SK-N-SH (cell line): Measurements from ENCODE around the gene ROBO1. TPM values are rescaled to one million over a fixed set of nuclear protein-coding genes. Genes with fewer than 3 reads are reported as not detected.

Experiments
- CTCF ChIA-PET: fragments of 300-600, 350-600 bp; formaldehyde crosslinking; extraction: SDS; loops from one replicate; lab custom pipeline; 2021; lab: Yijun Ruan, JAX
- POLR2A ChIA-PET: fragments of 350-600 bp; sonication (Branson Sonifier 250); formaldehyde crosslinking; extraction: SDS; loops from one replicate; lab custom pipeline; 2020; ENCODE audit warnings: antibody characterized with exemption, inconsistent platforms; lab: Yijun Ruan, JAX
- DNase-seq: peaks from one replicate; pipeline ENCODE4 v3.0.0; 2012
- H2AFZ ChIP-seq: fragments of 200-600 bp; sonication (generic); 2 replicates; pipeline ENCODE4 v1.8.1; 2016; ENCODE audit warnings: antibody characterized with exemption, mild to moderate bottlenecking, low read depth
- H3F3A ChIP-seq: fragments of 200-600 bp; sonication (generic); replicated peaks from 2 replicates; pipeline ENCODE3; 2016; ENCODE audit warnings: antibody characterized with exemption, mild to moderate bottlenecking; ENCODE audit not compliant: insufficient read depth
- H3K27ac ChIP-seq, 2 experiments: fragments of 200-500 bp in 1 of 2; fragments of 200-600 bp in 1 of 2; sonication (Bioruptor generic) in 1 of 2; sonication (generic), shearing (Covaris generic) in 1 of 2; 2 replicates each; pipeline versions ENCODE4 v1.5.1 to v1.6.1; 2014 to 2016; ENCODE audit warnings: low read depth in 2 of 2, inconsistent platforms in 1 of 2, low read length in 1 of 2, mild to moderate bottlenecking in 1 of 2, mixed read lengths in 1 of 2
- H3K27me3 ChIP-seq: fragments of 200-600 bp; sonication (generic), shearing (Covaris generic); 2 replicates; pipeline ENCODE4 v1.6.1; 2016; ENCODE audit warnings: mixed run types; ENCODE audit not compliant: insufficient read depth
- H3K36me3 ChIP-seq, 2 experiments: fragments of 200-500 bp in 1 of 2; fragments of 200-600 bp in 1 of 2; sonication (Bioruptor generic) in 1 of 2; sonication (generic) in 1 of 2; replicated peaks in 1 of 2; 2 replicates each; pipeline versions ENCODE3 to v1.5.1; 2014 to 2016; ENCODE audit warnings: low read length in 1 of 2, mild to moderate bottlenecking in 1 of 2; ENCODE audit not compliant: insufficient read depth in 2 of 2, control insufficient read depth in 1 of 2
- H3K4me1 ChIP-seq, 2 experiments: fragments of 200-500 bp in 1 of 2; fragments of 200-600 bp in 1 of 2; sonication (Bioruptor generic) in 1 of 2; sonication (generic), shearing (Covaris generic) in 1 of 2; 2 replicates each; pipeline versions ENCODE4 v1.5.1 to v1.6.1; 2014 to 2016; ENCODE audit warnings: low read depth in 1 of 2, low read length in 1 of 2, mixed run types in 1 of 2; ENCODE audit not compliant: insufficient read depth in 2 of 2, control insufficient read depth in 1 of 2
- H3K4me2 ChIP-seq: fragments of 200-600 bp; sonication (generic), shearing (Covaris generic); 2 replicates; pipeline ENCODE4 v1.6.1; 2017; ENCODE audit warnings: mixed run types
- H3K4me3 ChIP-seq, 2 experiments: fragments of 200-500 bp in 1 of 2; fragments of 200-600 bp in 1 of 2; sonication (Bioruptor generic) in 1 of 2; sonication (generic), shearing (Covaris generic) in 1 of 2; 2 replicates each; pipeline versions ENCODE4 v1.5.1 to v1.8.1; 2014 to 2016; ENCODE audit warnings: low read depth in 2 of 2, inconsistent platforms in 1 of 2, low read length in 1 of 2, mild to moderate bottlenecking in 1 of 2, mixed read lengths in 1 of 2, moderate library complexity in 1 of 2
- H3K79me2 ChIP-seq: fragments of 200-600 bp; sonication (generic); 2 replicates; pipeline ENCODE4 v1.8.1; 2017; ENCODE audit warnings: mild to moderate bottlenecking; ENCODE audit not compliant: insufficient read depth
- H3K9ac ChIP-seq: fragments of 200-600 bp; sonication (generic); 2 replicates; pipeline ENCODE4 v1.6.1; 2017; ENCODE audit warnings: mixed run types
- H3K9me2 ChIP-seq: fragments of 200-600 bp; sonication (generic); 2 replicates; pipeline ENCODE4 v1.6.1; 2017; ENCODE audit warnings: mixed run types
- H3K9me3 ChIP-seq: fragments of 200-600 bp; sonication (generic); 2 replicates; pipeline ENCODE4 v1.6.1; 2017; ENCODE audit warnings: mixed run types, mild to moderate bottlenecking, moderate library complexity
- H4K20me1 ChIP-seq: fragments of 200-600 bp; sonication (generic); 2 replicates; pipeline ENCODE4 v1.6.1; 2017; ENCODE audit warnings: mild to moderate bottlenecking, mixed run types; ENCODE audit not compliant: insufficient read depth
- EP300 ChIP-seq, 2 experiments: IDR thresholded peaks; 2 replicates each; pipeline versions ENCODE4 v1.4.0 to v1.6.1; 2012; ENCODE audit warnings: borderline replicate concordance in 1 of 2, low read depth in 1 of 2, low read length in 1 of 2
- FOSL2 ChIP-seq: IDR thresholded peaks from 2 replicates; pipeline ENCODE4 v1.4.0; 2012; ENCODE audit warnings: low read depth, mild to moderate bottlenecking, moderate library complexity, borderline replicate concordance
- GATA2 ChIP-seq: sonication (generic); formaldehyde crosslinking; IDR thresholded peaks from 2 replicates; pipeline ENCODE4 v1.5.0; 2020; ENCODE audit warnings: mild to moderate bottlenecking, missing genetic modification reagents
- IRF3 ChIP-seq: fragments of 150-350 bp; IDR thresholded peaks from 2 replicates; pipeline ENCODE4 v1.6.1; 2016; ENCODE audit warnings: mild to moderate bottlenecking, low read depth, low read length
- JUND ChIP-seq: IDR thresholded peaks from 2 replicates; pipeline ENCODE4 v1.4.0; 2012
- MXI1 ChIP-seq: IDR thresholded peaks from 2 replicates; pipeline ENCODE4 v1.6.1; 2012; ENCODE audit warnings: mild to moderate bottlenecking, low read depth, low read length, improper control_type of control experiment
- NFIC ChIP-seq: IDR thresholded peaks from 2 replicates; pipeline ENCODE4 v1.4.0; 2012; ENCODE audit warnings: borderline replicate concordance
- NRF1 ChIP-seq: IDR thresholded peaks from 2 replicates; pipeline ENCODE4 v1.6.1; 2012; ENCODE audit warnings: low read depth, mild to moderate bottlenecking, low read length
- RAD21 ChIP-seq: IDR thresholded peaks from 2 replicates; pipeline ENCODE4 v1.6.1; 2012; ENCODE audit warnings: mild to moderate bottlenecking, low read length
- RCOR1 ChIP-seq: fragments of 150-350 bp; IDR thresholded peaks from 2 replicates; pipeline ENCODE4 v1.6.1; 2017; ENCODE audit warnings: antibody characterized with exemption, low read length
- RFX5 ChIP-seq: IDR thresholded peaks from 2 replicates; pipeline ENCODE4 v1.6.1; 2012; ENCODE audit warnings: mild to moderate bottlenecking, improper control_type of control experiment, low read length
- RXRA ChIP-seq: IDR thresholded peaks from 2 replicates; pipeline ENCODE4 v1.4.0; 2012; ENCODE audit warnings: low read depth, mild to moderate bottlenecking, borderline replicate concordance
- SIN3A ChIP-seq: IDR thresholded peaks from 2 replicates; pipeline ENCODE4 v1.6.1; 2012; ENCODE audit warnings: low read depth, mild to moderate bottlenecking, low read length, moderate library complexity, borderline replicate concordance
- TAF1 ChIP-seq: IDR thresholded peaks from 2 replicates; pipeline ENCODE4 v1.6.1; 2012; ENCODE audit warnings: low read depth, mild to moderate bottlenecking, low read length, moderate library complexity, borderline replicate concordance
- USF2 ChIP-seq: fragments of 150-350 bp; IDR thresholded peaks from 2 replicates; pipeline ENCODE4 v1.6.1; 2017; ENCODE audit warnings: antibody characterized with exemption, low read length, low read depth, borderline replicate concordance
- YY1 ChIP-seq: IDR thresholded peaks from 2 replicates; pipeline ENCODE4 v1.4.0; 2012; ENCODE audit warnings: low read depth, mild to moderate bottlenecking
- WGBS: methylation state at CpG from one replicate; pipeline ENCODE4 v1.1.6; 2017; ENCODE audit warnings: low lambda C conversion rate; 5-methylcytosine and 5-hydroxymethylcytosine counted together
- polyA plus RNA-seq, 3 experiments: library from polyadenylated mRNA; depleted of rRNA; stranded (reverse); fragments of >200 nt; gene quantifications; 2 replicates each; pipeline ENCODE4 v1.2.3, GENCODE V29; 2012
- TF ChIP-seq, protein P1 (sequence below): IDR thresholded peaks from 2 replicates; pipeline ENCODE4 v1.4.0; 2012; ENCODE audit warnings: low read depth, borderline replicate concordance
- TF ChIP-seq, protein P2 (sequence below): IDR thresholded peaks from 2 replicates; pipeline ENCODE4 v1.4.0; 2012; ENCODE audit warnings: low read depth, borderline replicate concordance
- TF ChIP-seq, protein P3 (sequence below): fragments of 200-600 bp; sonication (generic); IDR thresholded peaks from 2 replicates; pipeline ENCODE4 v1.6.1; 2017; ENCODE audit warnings: antibody characterized with exemption, mild to moderate bottlenecking, moderate library complexity
- TF ChIP-seq, protein P4 (sequence below): IDR thresholded peaks from 2 replicates; pipeline ENCODE4 v1.4.0; 2012; ENCODE audit warnings: low read depth

The ROBO1 gene
- polyA plus RNA-seq, 1 of the 3 experiments (the other 2 are of a cell fraction) = 22.7 TPM

DNA sequence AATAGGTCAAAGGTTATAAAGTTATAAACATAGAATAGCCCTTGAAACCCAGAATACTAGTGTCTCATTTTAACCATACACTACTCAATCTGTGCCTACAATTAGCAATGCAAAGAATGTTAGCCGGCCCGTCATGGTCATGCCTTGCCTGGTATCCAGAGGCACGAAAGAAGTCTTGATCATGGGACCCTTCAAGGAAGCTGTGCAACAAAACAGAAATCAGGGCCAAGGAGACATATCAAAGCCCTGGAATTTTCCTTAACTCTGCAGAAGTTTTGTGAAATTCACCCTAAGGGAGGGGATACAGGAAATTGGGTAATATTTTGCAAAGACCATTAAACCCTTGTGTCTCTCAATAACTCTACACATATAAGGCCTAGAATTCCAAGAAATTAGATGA is 482.4 kb downstream of the ROBO1 start:
- H3K9me2 ChIP-seq = no peaks in the 10 kb centered on the region
- no peak for TF ChIP-seq NRF1
- TF ChIP-seq GATA2 (CRISPR knock-in tag) = no peak
- no peak for TF ChIP-seq JUND
- TF ChIP-seq, protein P1, sequence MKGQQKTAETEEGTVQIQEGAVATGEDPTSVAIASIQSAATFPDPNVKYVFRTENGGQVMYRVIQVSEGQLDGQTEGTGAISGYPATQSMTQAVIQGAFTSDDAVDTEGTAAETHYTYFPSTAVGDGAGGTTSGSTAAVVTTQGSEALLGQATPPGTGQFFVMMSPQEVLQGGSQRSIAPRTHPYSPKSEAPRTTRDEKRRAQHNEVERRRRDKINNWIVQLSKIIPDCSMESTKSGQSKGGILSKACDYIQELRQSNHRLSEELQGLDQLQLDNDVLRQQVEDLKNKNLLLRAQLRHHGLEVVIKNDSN = no peak
- no peak for TF ChIP-seq RXRA
- TF ChIP-seq SIN3A = no peak
- TF ChIP-seq, protein P2, sequence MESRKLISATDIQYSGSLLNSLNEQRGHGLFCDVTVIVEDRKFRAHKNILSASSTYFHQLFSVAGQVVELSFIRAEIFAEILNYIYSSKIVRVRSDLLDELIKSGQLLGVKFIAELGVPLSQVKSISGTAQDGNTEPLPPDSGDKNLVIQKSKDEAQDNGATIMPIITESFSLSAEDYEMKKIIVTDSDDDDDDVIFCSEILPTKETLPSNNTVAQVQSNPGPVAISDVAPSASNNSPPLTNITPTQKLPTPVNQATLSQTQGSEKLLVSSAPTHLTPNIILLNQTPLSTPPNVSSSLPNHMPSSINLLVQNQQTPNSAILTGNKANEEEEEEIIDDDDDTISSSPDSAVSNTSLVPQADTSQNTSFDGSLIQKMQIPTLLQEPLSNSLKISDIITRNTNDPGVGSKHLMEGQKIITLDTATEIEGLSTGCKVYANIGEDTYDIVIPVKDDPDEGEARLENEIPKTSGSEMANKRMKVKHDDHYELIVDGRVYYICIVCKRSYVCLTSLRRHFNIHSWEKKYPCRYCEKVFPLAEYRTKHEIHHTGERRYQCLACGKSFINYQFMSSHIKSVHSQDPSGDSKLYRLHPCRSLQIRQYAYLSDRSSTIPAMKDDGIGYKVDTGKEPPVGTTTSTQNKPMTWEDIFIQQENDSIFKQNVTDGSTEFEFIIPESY = no peak
- TF ChIP-seq, protein P3, sequence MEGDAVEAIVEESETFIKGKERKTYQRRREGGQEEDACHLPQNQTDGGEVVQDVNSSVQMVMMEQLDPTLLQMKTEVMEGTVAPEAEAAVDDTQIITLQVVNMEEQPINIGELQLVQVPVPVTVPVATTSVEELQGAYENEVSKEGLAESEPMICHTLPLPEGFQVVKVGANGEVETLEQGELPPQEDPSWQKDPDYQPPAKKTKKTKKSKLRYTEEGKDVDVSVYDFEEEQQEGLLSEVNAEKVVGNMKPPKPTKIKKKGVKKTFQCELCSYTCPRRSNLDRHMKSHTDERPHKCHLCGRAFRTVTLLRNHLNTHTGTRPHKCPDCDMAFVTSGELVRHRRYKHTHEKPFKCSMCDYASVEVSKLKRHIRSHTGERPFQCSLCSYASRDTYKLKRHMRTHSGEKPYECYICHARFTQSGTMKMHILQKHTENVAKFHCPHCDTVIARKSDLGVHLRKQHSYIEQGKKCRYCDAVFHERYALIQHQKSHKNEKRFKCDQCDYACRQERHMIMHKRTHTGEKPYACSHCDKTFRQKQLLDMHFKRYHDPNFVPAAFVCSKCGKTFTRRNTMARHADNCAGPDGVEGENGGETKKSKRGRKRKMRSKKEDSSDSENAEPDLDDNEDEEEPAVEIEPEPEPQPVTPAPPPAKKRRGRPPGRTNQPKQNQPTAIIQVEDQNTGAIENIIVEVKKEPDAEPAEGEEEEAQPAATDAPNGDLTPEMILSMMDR = no peak
- no peak for TF ChIP-seq TAF1
- no peak for TF ChIP-seq FOSL2
- TF ChIP-seq EP300 (IDR thresholded peaks at IDR 0.05; ENCODE audit: borderline replicate concordance in 1 of 2, low read depth in 1 of 2, low read length in 1 of 2) = no peak
- TF ChIP-seq, protein P4, sequence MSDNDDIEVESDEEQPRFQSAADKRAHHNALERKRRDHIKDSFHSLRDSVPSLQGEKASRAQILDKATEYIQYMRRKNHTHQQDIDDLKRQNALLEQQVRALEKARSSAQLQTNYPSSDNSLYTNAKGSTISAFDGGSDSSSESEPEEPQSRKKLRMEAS = no peak
- no peak for TF ChIP-seq RCOR1
- no peak for TF ChIP-seq USF2
- TF ChIP-seq RFX5 = no peak
- TF ChIP-seq IRF3 = no peak
- no peak for TF ChIP-seq YY1
- no peak for TF ChIP-seq MXI1
- TF ChIP-seq RAD21 = no peak
- TF ChIP-seq NFIC = no peak
- POLR2A ChIA-PET = no interaction called here
- no peak overlapping the region for H3K27ac ChIP-seq
- H3K27me3 ChIP-seq = no peaks in the 10 kb centered on the region
- H3K4me3 ChIP-seq = no peak overlapping the region
- H3K36me3 ChIP-seq = no peaks in the 10 kb centered on the region
- H2AFZ ChIP-seq = no peak overlapping the region
- no peak overlapping the region for H3K4me2 ChIP-seq
- DNase-seq = no peak
- H3K9me3 ChIP-seq = no peaks in the 10 kb centered on the region
- H3K9ac ChIP-seq = no peak overlapping the region
- no peaks in the 10 kb centered on the region for H4K20me1 ChIP-seq
- CTCF ChIA-PET = no interaction called here
- H3K79me2 ChIP-seq = no peaks in the 10 kb centered on the region
- 85% methylated on average over 3 of the region's 3 CpGs for WGBS
- no peaks in the 10 kb centered on the region for H3K4me1 ChIP-seq
- no peaks in the 10 kb centered on the region for H3F3A ChIP-seq
